HG02943 (cell line): ENCODE measurements around the gene EBP.

Source experiments
- ATAC-seq: cut with Tn5 transposase; IDR thresholded peaks from one replicate; pipeline ENCODE4 v1.9.1; 2021; ENCODE audit warnings: mild to moderate bottlenecking, low read depth, moderate library complexity; ENCODE audit not compliant: unreplicated experiment

Gene EBP

GRCh38 chrX:48521353-48522243, at the start of gene EBP:
EBP (plus strand) TSS chrX:48521808; CDS start chrX:48523772, 1,964 bp downstream.
- peak; percentile 87 for ATAC-seq

GRCh38 chrX:48472225-48472624, 49.4 kb upstream of the EBP start:
- no peak for ATAC-seq

GRCh38 chrX:48472851-48473703, 48.5 kb upstream of the EBP start:
- ATAC-seq = no peak

- no peak for ATAC-seq
Observed at GRCh38 chrX:48473704-48473990, 48.0 kb upstream of the EBP start.

- ATAC-seq = no peak
Observed at GRCh38 chrX:48474127-48474526, 47.5 kb upstream of the EBP start.

- ATAC-seq = no peak
Observed at GRCh38 chrX:48474581-48474980, 47.0 kb upstream of the EBP start.

- ATAC-seq = no peak
Observed at GRCh38 chrX:48475296-48475695, 46.3 kb upstream of the EBP start.

- peak; percentile 70 for ATAC-seq
Observed at GRCh38 chrX:48475774-48476577, 45.6 kb upstream of the EBP start, which contains the start of gene FTSJ1. FTSJ1 (plus strand) TSS chrX:48476199; CDS start chrX:48478048, 1,849 bp downstream.

GRCh38 chrX:48476919-48477318, 44.7 kb upstream of the EBP start:
- ATAC-seq = no peak

GRCh38 chrX:48477960-48478755, 43.5 kb upstream of the EBP start:
- ATAC-seq = no peak

DNA sequence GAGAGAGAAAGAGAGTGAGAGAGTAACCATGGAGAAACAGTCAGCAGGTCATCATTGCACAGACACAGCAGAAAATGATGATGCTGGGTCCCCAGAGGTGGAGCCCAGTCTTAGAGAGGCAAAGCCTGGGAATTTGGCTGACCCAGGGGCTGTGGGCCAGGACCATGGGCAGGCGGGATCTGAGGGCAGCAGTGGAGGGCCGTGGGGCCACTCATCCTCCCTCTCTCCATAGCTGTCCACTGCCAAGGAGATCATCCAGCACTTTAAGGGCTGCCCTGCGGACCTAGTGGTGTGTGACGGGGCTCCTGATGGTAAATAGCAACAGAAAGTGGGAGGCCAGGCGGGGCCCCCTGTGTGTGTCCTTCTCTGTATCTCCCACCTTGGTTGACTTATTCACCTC, 42.8 kb upstream of the EBP start:
- ATAC-seq = no peak

DNA sequence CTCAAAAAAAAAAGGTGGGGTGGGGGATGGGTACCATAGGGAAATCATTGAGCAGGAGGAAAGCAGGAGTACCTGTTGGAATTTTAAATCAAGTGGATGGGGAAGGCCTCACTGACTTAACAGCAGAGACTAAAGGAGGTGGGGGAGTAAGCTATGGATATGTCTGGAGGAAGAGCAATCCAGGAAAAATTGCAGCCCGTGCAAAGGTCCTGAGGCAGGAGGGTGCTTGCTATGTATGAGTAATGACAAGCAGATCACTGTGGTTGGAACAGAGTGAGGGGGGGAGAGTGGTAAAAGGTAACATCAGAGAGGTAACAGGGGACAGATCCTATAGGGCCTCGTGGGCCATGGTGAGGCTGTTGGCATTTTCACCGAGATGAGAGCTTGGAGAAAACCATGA, 41.5 kb upstream of the EBP start:
- ATAC-seq = no peak

DNA sequence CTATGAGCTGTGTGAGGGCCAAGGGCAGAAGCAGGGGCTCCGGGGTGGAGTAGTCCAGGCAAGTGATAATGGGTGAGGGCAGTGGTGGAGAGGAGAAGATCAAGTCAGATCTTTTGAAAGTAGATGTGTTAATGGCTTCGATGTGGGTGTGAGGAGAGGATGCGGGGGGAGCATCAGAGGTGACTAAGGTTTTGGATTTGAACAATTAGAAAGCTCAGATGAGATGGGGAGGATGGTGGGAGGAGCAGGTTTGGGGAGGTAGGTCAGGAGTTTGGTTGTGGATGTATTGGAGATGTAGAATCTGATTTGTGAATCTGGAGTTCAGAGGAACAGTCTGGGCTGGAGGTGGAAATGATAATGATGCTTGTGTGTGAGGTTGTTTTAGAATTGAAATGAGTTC, 41.0 kb upstream of the EBP start:
- no peak for ATAC-seq

DNA sequence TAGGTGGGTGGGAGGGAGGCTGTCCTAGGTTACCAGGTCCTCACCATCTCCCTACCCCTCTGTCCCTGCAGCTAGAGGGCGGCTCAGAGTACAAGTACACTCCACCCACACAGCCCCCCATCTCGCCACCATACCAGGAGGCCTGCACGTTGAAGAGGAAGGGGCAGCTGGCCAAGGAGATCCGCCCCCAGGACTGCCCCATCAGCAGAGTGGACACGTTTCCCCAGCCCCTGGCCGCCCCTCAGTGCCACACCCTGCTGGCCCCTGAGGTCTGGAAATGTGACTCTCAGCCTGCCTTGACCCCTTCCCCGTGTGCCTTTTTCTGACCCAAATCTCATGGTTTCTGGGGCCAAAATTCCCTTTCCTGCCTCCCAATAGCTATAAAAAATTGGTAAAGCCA, 39.1 kb upstream of the EBP start:
- ATAC-seq = no peak

- ATAC-seq = no peak
Observed at GRCh38 chrX:48487362-48487798, 34.2 kb upstream of the EBP start.

- no peak for ATAC-seq
Observed at GRCh38 chrX:48488034-48488433, 33.6 kb upstream of the EBP start.

DNA sequence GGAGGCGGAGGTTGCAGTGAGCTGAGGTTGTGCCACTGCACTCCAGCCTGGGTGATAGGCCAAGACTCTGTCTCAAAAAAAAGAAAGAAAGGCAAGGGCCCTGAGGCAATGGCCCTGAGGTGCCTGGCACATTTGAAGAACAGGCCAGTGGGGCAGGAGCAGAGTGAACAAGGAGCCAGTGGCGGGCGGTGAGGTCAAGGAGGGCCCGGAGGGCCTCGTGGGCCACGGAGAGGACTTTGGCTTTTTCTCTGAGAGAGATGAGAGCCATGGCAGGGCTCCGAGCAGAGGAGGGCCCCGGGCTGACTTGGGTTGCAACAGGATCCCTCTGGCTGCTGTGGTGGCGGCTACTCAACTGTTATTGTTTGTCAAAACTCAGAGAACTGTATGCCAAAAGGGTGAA, 32.3 kb upstream of the EBP start:
- no peak for ATAC-seq

DNA sequence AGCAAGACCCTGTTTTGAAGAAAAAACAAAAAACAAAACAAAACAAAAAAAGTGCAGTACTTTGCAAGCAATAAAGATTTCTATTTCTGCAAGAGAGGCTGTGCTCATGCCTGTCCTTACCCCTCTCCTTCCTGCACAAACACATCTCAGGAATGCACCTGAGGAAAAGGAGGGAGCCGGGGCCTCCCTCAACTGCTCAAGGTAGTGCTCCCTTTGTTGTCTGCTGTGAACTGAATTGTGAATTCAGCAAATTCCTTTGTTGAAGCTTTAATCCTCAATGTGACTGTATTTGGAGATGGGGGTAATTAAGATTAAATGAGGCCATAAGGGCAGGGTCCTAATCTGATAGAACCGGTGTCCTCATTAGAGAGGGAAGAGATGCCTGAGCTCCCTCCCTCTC, 31.7 kb upstream of the EBP start:
- no peak for ATAC-seq

GRCh38 chrX:48490661-48491060, 30.9 kb upstream of the EBP start:
- no peak for ATAC-seq

DNA sequence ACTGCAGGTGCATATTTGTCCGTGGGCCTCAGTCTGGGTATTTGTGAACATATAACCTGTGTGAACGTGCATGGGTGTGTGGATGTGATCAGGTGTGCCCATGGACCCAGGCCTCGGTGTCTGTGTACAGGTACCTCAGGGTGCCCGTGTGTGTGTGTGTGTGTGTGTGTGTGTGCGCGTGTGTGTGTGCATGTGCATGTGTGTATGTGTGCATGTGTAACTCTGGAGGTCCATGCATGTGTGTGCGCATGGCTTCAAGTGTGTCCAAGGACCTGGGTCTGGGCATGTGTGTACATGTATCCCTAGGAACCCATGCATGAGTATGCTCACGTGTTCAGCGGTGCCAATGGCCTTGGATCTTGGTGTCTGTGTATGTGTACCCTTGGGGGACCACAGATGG, 29.8 kb upstream of the EBP start:
- ATAC-seq = no peak
